Dendritic cell treated with granulocyte-macrophage colony-stimulating factor and Interleukin-4, amounts not matched to agents 40 ng/mL and 50 ng/mL, for 4 days (primary cell): Measurements from ENCODE around the gene EIF4G3.
"Not testable (repeated sequence)": the region's sequence is repeated elsewhere in the genome, so short reads cannot be mapped to it uniquely, and the experiment has no call there.

Experiments used
- H3K27ac Mint-ChIP-seq: one replicate; pipeline ENCODE4 v1.8.0; 2022; ENCODE audit warnings: mild to moderate bottlenecking, mixed read lengths
- H3K27me3 Mint-ChIP-seq: one replicate; pipeline ENCODE4 v1.8.0; 2022; ENCODE audit warnings: mild to moderate bottlenecking, mixed read lengths
- H3K36me3 Mint-ChIP-seq: one replicate; pipeline ENCODE4 v1.8.0; 2022; ENCODE audit warnings: low read depth, mixed read lengths
- H3K4me1 Mint-ChIP-seq: one replicate; pipeline ENCODE4 v1.8.0; 2022; ENCODE audit warnings: low read depth, mixed read lengths
- H3K4me3 Mint-ChIP-seq: one replicate; pipeline ENCODE4 v1.8.0; 2022; ENCODE audit warnings: mild to moderate bottlenecking, moderate library complexity, mixed read lengths
- H3K9me3 Mint-ChIP-seq: one replicate; pipeline ENCODE4 v1.8.0; 2022; ENCODE audit warnings: mixed read lengths
- intact Hi-C: fragments of 100-400 bp; cut with micrococcal nuclease; formaldehyde crosslinking; loops from one replicate; pipeline ENCODE4 v1.15.0; 2022

The EIF4G3 gene

DNA sequence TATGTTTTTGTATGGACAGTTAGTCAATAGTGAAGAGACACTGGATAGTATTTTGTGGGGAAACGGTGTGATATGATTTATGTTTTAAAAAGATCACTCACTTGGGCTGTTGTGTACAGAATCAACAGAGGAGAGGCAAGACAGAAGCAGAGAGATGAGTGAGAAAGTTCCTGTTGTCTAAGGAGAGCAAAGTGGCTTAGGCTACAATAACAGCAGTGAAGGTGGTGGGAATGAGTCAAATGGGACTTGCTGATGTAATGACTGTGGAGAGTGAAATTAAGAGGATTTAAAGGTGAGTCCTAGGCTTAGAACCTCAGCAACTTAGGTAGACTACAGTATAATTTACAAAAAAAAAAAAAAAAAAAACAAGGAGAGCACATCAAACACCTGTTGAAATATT lies 220.4 kb downstream of the EIF4G3 start:
- intact Hi-C loops = no loop called here
- H3K36me3 Mint-ChIP-seq = peaks cover 56% of the 10 kb centered on the region
- H3K27ac Mint-ChIP-seq = no peak overlapping the region

DNA sequence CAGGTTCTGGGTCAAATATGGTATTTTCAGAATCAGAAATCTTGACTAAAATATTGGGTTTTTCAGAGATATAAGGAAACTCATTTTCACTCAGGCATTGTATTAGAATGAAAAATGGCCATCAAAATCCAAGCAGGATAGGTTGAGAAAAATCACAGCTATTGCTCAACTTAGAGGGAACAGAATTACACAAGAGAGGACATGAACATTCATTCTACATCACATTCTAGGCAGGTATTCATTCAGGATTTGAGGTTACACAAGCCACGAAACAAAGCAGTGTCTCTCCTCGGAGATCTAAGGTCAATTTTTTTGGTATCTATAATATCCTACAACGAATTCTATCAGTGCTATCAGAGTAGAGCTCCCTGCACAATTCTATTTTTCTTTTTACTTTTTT lies 226.0 kb downstream of the EIF4G3 start:
- peaks cover 48% of the 10 kb centered on the region for H3K36me3 Mint-ChIP-seq
- intact Hi-C loops = no loop called here
- H3K27me3 Mint-ChIP-seq = no peaks in the 10 kb centered on the region
- H3K27ac Mint-ChIP-seq = no peak overlapping the region
- peaks cover 15% of the 10 kb centered on the region for H3K4me1 Mint-ChIP-seq
- no peaks in the 10 kb centered on the region for H3K9me3 Mint-ChIP-seq
- H3K4me3 Mint-ChIP-seq = no peak overlapping the region

More for the DNA sequence above, 220.4 kb downstream of the EIF4G3 start:
- peaks cover 5% of the 10 kb centered on the region for H3K4me1 Mint-ChIP-seq
- no peaks in the 10 kb centered on the region for H3K9me3 Mint-ChIP-seq
- H3K27me3 Mint-ChIP-seq = no peaks in the 10 kb centered on the region
- no peak overlapping the region for H3K4me3 Mint-ChIP-seq

DNA sequence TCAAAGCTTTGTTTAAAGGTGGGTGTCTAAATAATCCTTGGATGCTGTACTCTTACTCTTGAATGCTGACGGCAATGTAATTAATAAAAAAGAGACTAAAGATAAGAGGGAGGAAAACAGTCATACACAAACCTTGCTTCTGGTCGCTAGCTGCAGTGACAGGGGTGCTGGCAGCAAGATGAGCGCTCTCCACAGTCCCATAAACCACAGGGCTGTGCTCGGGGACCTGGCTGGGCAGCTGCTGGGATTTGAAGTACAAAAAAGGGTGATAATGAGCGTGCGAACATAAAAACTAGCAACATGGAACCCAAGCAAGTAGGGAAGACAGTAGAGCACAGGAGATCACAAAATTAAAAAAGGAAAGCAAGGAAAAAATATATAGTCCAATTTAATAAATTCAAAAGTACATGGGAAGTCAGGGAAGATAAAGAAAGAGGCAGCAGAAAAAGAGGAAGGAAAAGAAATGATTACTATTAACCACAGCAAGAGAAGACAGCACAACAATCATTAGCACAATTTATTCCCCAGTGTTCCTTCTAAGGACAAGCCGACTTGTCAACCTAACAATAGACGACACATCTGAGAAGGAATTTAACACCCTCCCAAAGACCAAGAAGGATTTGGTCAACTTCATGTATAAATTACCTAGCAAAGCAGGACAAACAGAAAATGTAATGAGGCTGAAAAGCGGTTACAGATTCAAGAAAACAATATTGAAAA lies 226.7 kb downstream of the EIF4G3 start:
- H3K27ac Mint-ChIP-seq = peak overlapping the region; percentile 7
- H3K9me3 Mint-ChIP-seq = no peaks in the 10 kb centered on the region
- H3K4me3 Mint-ChIP-seq = no peak overlapping the region
- peaks cover 42% of the 10 kb centered on the region for H3K36me3 Mint-ChIP-seq
- intact Hi-C loops = no loop called here
- H3K4me1 Mint-ChIP-seq = peaks cover 15% of the 10 kb centered on the region
- no peaks in the 10 kb centered on the region for H3K27me3 Mint-ChIP-seq

DNA sequence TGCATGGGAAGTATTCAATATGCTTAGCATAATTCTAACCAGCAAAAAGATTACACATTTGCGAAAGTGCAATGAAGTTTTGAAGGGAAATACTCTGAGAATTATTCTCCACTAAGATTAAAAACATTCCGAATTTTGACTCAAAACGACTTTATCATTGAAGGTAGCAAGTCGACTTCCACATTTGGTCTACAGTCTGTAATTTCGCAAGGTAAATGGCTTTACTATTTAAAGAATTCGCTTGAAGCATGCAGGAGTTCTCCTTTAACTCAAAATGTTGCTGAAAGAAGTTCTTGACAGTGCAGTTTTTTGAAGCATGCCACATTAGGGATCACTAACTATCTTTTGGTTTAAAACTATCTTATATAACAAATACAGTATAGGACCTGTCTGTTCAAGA lies 228.6 kb downstream of the EIF4G3 start:
- H3K27ac Mint-ChIP-seq = no peak overlapping the region
- intact Hi-C loops = no loop called here
- H3K4me1 Mint-ChIP-seq = peaks cover 15% of the 10 kb centered on the region
- H3K36me3 Mint-ChIP-seq = peaks cover 47% of the 10 kb centered on the region
- H3K27me3 Mint-ChIP-seq = no peaks in the 10 kb centered on the region
- H3K9me3 Mint-ChIP-seq = no peaks in the 10 kb centered on the region
- H3K4me3 Mint-ChIP-seq = no peak overlapping the region

DNA sequence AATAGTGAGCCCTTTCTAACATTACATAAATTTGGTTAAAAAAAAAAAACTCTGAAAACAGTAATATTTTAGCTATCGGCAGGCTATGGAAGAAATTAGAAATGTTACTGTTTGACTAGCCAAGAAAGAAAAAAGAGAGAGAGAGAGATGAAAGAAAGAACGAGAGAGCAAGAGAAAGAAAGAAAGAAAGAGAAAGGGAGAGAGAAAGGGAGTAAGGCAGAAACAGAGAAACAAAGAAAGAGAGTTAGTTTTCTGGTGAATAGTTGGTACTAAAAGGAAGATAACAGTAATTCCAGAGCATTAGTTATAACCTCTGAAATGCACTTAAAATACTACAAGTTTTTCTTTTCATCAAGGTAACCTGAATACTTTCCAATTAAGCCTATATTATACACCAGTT lies 229.3 kb downstream of the EIF4G3 start:
- Mint-ChIP-seq H3K27me3 (no peaks in the 10 kb centered on the region), H3K9me3 (no peaks in the 10 kb centered on the region)

DNA sequence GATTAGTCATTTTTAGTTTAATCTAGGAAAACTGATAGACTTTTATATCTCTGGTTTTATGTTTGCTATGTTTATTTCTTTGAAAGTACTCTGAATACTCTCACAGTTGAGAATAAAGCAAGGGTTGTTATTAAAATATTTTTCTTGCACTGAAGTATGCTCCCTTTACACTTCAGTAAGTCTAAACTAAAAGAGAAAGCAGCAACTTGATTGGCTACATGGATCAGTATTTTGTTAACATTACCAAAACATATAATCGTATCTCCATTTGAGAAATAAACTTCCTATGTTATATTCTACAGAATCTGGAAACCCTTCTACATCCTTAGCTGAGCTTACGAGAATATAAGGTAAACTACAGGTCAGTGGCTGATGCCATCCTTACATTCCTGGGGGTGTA lies 240.1 kb downstream of the EIF4G3 start:
- Mint-ChIP-seq H3K36me3 (peaks cover 69% of the 10 kb centered on the region), H3K27me3 (no peaks in the 10 kb centered on the region), H3K9me3 (no peaks in the 10 kb centered on the region), H3K4me1 (peaks cover 12% of the 10 kb centered on the region), H3K27ac (no peak overlapping the region), H3K4me3 (no peak overlapping the region)
- intact Hi-C loops = no loop called here

More for the DNA sequence above, 229.3 kb downstream of the EIF4G3 start:
- intact Hi-C loops = no loop called here
- H3K36me3 Mint-ChIP-seq = peaks cover 42% of the 10 kb centered on the region
- peaks cover 15% of the 10 kb centered on the region for H3K4me1 Mint-ChIP-seq
- no peak overlapping the region for H3K4me3 Mint-ChIP-seq
- no peak overlapping the region for H3K27ac Mint-ChIP-seq

DNA sequence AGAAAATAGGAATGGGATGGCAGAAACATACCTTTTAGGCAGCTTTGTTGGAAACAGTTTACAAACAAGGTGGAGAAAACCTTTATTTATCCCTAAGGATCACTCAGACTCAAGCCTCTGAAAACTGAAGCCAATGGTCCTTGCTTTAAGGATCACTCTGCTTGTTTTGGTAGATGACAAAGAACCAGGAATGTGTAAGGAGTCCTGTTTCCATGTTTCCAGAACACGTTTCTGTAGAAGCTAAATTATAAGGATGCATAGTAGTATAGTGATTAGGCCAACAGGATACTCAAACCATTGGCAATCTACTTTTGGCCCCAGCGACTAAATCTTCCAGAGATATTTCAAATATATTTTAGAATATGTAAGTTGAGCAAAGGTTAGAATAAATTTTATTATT lies 240.5 kb downstream of the EIF4G3 start:
- intact Hi-C loops = no loop called here
- Mint-ChIP-seq H3K27me3 (no peaks in the 10 kb centered on the region), H3K27ac (no peak overlapping the region), H3K9me3 (no peaks in the 10 kb centered on the region), H3K4me3 (no peak overlapping the region), H3K36me3 (peaks cover 68% of the 10 kb centered on the region), H3K4me1 (peaks cover 11% of the 10 kb centered on the region)

DNA sequence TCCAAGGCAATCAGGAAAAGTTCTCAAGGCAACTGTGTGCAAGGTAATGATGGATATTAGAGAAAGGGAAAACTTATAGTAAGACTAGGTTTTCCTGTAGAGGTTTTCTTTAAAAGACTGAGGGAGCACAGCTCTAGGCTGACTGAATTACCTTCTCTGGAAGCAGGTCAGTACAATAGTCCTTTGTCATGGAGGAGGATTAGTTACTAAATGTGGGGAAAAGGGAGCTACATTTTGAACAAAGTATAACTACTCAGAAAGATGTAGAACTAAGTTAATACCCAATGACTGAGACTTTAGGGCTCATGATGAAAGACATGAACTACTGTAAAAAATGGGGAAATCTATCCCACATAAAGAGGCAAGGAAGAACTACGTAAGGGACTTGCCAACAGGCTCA lies 241.0 kb downstream of the EIF4G3 start:
- Mint-ChIP-seq H3K9me3 (no peaks in the 10 kb centered on the region), H3K4me1 (peaks cover 11% of the 10 kb centered on the region), H3K27me3 (no peaks in the 10 kb centered on the region), H3K4me3 (no peak overlapping the region), H3K27ac (no peak overlapping the region), H3K36me3 (peaks cover 68% of the 10 kb centered on the region)
- intact Hi-C loops = no loop called here

DNA sequence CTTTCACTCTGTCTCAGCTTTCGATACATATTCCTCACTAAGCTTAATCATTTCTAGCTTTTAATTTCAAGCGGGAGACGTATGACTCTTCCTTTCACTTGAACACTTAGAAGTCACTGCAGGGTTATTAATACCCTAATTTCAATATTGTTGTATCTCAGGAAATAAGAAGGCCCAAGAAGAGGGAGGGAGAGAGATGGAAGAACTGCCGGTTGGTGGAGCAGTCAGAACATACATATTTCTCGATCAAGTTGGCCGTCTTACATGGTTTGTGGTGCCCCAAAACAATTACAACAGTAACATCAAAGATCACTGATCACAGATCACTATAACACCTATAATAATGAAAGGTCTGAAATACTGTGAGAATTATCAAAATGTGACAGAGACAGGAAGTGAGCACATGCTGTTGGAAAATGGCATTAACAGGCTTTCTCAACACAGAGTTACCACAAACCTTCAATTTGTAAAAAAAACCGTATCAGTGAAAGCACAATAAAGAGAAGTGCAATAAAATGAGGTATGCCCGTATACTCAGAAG lies 244.2 kb downstream of the EIF4G3 start:
- intact Hi-C loops = no loop called here
- H3K9me3 Mint-ChIP-seq = no peaks in the 10 kb centered on the region
- no peak overlapping the region for H3K27ac Mint-ChIP-seq
- peaks cover 68% of the 10 kb centered on the region for H3K36me3 Mint-ChIP-seq
- H3K4me1 Mint-ChIP-seq = peaks cover 22% of the 10 kb centered on the region
- no peak overlapping the region for H3K4me3 Mint-ChIP-seq
- no peaks in the 10 kb centered on the region for H3K27me3 Mint-ChIP-seq

DNA sequence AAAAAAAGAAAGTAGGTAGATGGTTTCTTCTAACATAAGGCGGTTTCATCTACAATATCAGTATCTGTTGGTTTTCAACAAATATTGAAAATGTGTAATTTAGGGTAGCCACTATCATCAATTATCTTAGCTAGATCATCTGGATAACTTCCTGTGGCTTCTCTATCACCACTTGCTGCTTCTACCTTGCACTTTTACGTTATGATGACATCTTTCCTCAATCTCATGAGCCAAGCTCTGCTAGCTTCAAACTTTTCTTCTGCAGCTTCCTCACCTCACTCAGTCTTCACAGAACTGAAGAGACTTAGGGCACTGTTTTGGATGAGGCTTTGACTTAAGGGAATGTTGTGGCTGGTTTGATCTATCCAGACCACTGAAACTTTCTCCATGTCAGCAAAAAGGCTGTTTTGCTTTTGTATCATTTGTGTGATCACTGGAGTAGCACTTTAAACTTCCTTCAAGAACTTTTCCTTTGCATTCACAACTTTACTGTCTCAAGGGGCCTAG lies 244.7 kb downstream of the EIF4G3 start:
- no peak overlapping the region for H3K4me3 Mint-ChIP-seq
- H3K4me1 Mint-ChIP-seq = peaks cover 22% of the 10 kb centered on the region
- H3K27ac Mint-ChIP-seq = no peak overlapping the region
- H3K9me3 Mint-ChIP-seq = no peaks in the 10 kb centered on the region
- intact Hi-C loops = no loop called here
- H3K36me3 Mint-ChIP-seq = peaks cover 70% of the 10 kb centered on the region
- H3K27me3 Mint-ChIP-seq = no peaks in the 10 kb centered on the region

DNA sequence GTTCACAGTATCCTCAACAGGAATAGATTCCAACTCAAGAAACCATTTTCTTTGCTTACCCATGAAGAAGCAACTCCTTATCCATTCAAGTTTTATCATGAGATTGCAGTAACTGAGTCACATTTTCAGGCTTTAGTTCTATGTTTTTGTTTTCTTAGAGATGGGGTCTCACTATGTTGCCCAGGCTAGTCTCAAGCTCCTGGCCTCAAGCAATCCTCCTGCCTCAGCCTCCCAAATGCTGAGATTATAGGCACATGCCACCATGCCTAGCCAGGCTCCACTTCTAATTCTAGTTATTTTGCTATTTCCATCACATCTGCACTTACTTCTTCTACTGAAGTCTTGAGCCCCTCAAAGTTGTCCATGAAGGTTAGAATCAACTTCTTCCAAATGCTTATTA lies 246.3 kb downstream of the EIF4G3 start:
- Mint-ChIP-seq H3K27me3 (no peaks in the 10 kb centered on the region), H3K27ac (no peak overlapping the region)
- intact Hi-C loops = no loop called here

DNA sequence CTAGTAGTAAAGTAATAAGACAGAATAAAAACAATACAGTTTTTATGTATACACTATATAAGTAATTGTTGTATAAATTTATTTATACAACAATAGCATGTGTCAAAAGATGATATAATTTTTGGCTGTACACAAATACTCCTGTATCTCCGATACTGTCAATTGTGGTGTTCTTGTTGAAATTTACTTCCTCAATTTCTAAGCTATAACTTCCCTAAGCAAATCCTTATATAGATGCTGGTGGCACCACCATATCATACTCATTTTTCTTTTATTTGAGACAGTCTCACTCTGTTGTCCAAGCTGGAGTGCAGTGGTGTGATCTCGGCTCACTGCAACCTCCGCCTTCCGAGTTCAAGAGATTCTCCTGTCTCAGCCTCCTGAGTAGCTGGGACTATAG lies 248.6 kb downstream of the EIF4G3 start:
- Mint-ChIP-seq H3K9me3 (no peaks in the 10 kb centered on the region), H3K4me1 (peaks cover 11% of the 10 kb centered on the region), H3K36me3 (peaks cover 52% of the 10 kb centered on the region), H3K27me3 (no peaks in the 10 kb centered on the region), H3K27ac (no peak overlapping the region), H3K4me3 (no peak overlapping the region)
- intact Hi-C loops = no loop called here

More for the DNA sequence above, 246.3 kb downstream of the EIF4G3 start:
- Mint-ChIP-seq H3K4me3 (no peak overlapping the region), H3K9me3 (no peaks in the 10 kb centered on the region), H3K36me3 (peaks cover 66% of the 10 kb centered on the region), H3K4me1 (peaks cover 22% of the 10 kb centered on the region)

DNA sequence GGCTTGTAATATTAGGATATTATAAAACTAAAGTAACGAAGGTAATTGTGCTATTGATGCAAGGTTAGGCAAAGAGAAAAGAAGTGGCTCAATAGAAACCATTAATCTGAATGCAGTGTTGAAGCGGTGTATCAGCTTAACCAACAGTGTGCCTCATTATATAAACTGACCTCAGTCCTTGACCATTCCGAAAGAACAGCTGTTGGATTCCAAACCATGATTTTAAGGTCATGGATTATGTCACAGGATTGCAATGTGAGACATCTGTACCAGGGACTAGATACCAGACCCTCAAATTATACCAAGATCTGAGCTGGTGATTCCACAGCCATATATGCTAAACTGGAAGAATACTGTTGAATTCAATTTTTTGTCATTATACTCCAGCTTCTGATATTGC lies 255.4 kb downstream of the EIF4G3 start:
- Mint-ChIP-seq H3K36me3 (peaks cover 16% of the 10 kb centered on the region), H3K9me3 (no peaks in the 10 kb centered on the region), H3K27me3 (no peaks in the 10 kb centered on the region), H3K4me1 (no peaks in the 10 kb centered on the region), H3K27ac (no peak overlapping the region), H3K4me3 (no peak overlapping the region)
- intact Hi-C loops = no loop called here

DNA sequence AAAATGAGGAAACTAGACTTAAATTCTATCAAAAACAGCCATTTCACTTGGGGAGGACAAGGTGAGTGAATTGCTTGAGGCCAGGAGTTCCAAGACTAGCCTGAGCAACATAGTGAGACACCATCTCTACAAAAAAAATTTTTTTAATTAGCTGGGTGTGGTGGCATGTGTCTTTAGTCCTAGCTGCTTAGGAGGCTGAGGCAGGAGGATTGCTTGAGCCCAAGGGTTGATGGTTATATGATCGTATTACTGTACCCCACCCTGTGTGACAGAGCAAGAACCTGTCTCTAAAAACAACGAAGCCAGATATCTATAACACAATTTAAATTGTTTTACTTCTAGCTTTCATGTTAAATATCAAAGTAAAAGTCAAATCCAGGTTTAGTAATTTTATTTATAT lies 263.5 kb downstream of the EIF4G3 start:
- intact Hi-C loops = no loop called here
- Mint-ChIP-seq H3K4me3 (no peak overlapping the region), H3K36me3 (peaks cover 29% of the 10 kb centered on the region), H3K27me3 (no peaks in the 10 kb centered on the region), H3K9me3 (no peaks in the 10 kb centered on the region), H3K27ac (no peak overlapping the region), H3K4me1 (no peaks in the 10 kb centered on the region)

DNA sequence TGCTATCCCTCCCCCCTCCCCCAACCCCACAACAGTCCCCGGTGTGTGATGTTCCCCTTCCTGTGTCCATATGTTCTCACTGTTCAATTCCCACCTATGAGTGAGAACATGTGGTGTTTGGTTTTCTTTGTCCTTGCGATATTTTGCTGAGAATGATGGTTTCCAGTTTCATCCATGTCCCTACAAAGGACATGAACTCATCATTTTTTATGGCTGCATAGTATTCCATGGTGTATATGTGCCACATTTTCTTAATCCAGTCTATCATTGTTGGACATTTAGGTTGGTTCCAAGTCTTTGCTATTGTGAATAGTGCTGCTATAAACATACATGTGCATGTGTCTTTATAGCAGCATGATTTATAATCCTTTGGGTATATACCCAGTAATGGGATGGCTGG lies 269.2 kb downstream of the EIF4G3 start:
- H3K27me3 Mint-ChIP-seq, H3K9me3 Mint-ChIP-seq, H3K27ac Mint-ChIP-seq, H3K4me3 Mint-ChIP-seq, intact Hi-C loops: not testable (repeated sequence)
- Mint-ChIP-seq H3K4me1 (peaks cover 14% of the 10 kb centered on the region), H3K36me3 (peaks cover 34% of the 10 kb centered on the region)
